ENCODE data around the gene PCP4L1.
"Not testable (repeated sequence)": the region's sequence is repeated elsewhere in the genome, so short reads cannot be mapped to it uniquely, and the experiment has no call there.

Gene PCP4L1

GRCh38 chr1:161235957-161236775 is 22.4 kb upstream of the PCP4L1 start:
- DNase-seq, result no peak
- no peaks in the 10 kb centered on the region for H3K36me3 ChIP-seq (replicated peaks)
- in situ Hi-C loops (cut with HindIII; ENCODE audit: low pct_ligation_motif_present, low sequenced_read_pairs), result no loop called here
- no peak overlapping the region for H3K27ac ChIP-seq
- H3K27me3 ChIP-seq (replicated peaks), result no peaks in the 10 kb centered on the region
- H3K4me3 ChIP-seq (ENCODE audit: low read depth, low read length), result no peak overlapping the region
- TF ChIP-seq CTCF (IDR thresholded peaks at IDR 0.05; ENCODE audit: low read depth, low read length, missing control alignments), result no peak

GRCh38 chr1:161238039-161238473 is 20.5 kb upstream of the PCP4L1 start, which contains the start of gene NR1I3:
TSS of gene NR1I3 (minus strand) at chr1:161238203. CDS start at chr1:161236565, 1,638 bp downstream.
- H3K27ac ChIP-seq, result no peak within 1 kb of the TSS
- DNase-seq, result no peak
- no peak for TF ChIP-seq CTCF (IDR thresholded peaks at IDR 0.05; ENCODE audit: low read depth, low read length, missing control alignments)

GRCh38 chr1:161241682-161242081 is 16.9 kb upstream of the PCP4L1 start:
- no peak overlapping the region for H3K27ac ChIP-seq
- H3K36me3 ChIP-seq (replicated peaks), result no peaks in the 10 kb centered on the region
- DNase-seq, result no peak
- H3K4me3 ChIP-seq (ENCODE audit: low read depth, low read length), result no peak overlapping the region
- no peaks in the 10 kb centered on the region for H3K27me3 ChIP-seq (replicated peaks)
- no peak for TF ChIP-seq CTCF (IDR thresholded peaks at IDR 0.05; ENCODE audit: low read depth, low read length, missing control alignments)
- in situ Hi-C loops (cut with HindIII; ENCODE audit: low pct_ligation_motif_present, low sequenced_read_pairs), result no loop called here

More at GRCh38 chr1:161238039-161238473, 20.5 kb upstream of the PCP4L1 start, which contains the start of gene NR1I3:
- Histone ChIP-seq H3K4me3 (ENCODE audit: low read depth, low read length) (no peak within 1 kb of the TSS), H3K36me3 (replicated peaks) (no peaks in the 10 kb centered on the region), H3K27me3 (replicated peaks) (no peaks in the 10 kb centered on the region)
- in situ Hi-C loops (cut with HindIII; ENCODE audit: low pct_ligation_motif_present, low sequenced_read_pairs), result no loop called here

GRCh38 chr1:161242313-161242712 is 16.2 kb upstream of the PCP4L1 start:
- DNase-seq, result no peak
- H3K4me3 ChIP-seq (ENCODE audit: low read depth, low read length), result no peak overlapping the region
- H3K27ac ChIP-seq, result no peak overlapping the region
- H3K36me3 ChIP-seq (replicated peaks), result no peaks in the 10 kb centered on the region
- in situ Hi-C loops (cut with HindIII; ENCODE audit: low pct_ligation_motif_present, low sequenced_read_pairs), result no loop called here
- H3K27me3 ChIP-seq (replicated peaks), result no peaks in the 10 kb centered on the region
- TF ChIP-seq CTCF (IDR thresholded peaks at IDR 0.05; ENCODE audit: low read depth, low read length, missing control alignments), result no peak

DNA sequence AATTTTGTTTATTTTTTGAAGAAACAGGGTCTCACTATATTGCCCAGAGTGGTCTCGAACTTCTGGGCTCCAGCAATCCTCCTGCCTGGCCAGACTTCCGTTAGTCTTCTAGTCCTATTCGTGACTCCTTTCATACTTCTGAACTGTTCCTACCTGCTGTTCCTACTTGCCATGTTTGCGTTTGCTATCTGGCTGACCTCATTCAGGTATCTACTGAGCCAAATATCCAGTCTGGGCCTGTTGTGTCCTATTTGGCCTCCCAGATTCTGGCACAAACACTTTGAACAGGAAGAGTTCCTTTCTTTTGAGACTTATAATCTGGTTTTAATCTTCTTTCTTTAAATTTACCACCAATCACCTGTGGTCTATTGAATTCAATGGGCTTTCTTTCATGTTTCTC is 13.7 kb upstream of the PCP4L1 start:
- TF ChIP-seq CTCF (IDR thresholded peaks at IDR 0.05; ENCODE audit: low read depth, low read length, missing control alignments), result no peak
- in situ Hi-C loops (cut with HindIII; ENCODE audit: low pct_ligation_motif_present, low sequenced_read_pairs), result no loop called here
- no peak overlapping the region for H3K27ac ChIP-seq
- no peaks in the 10 kb centered on the region for H3K36me3 ChIP-seq (replicated peaks)
- no peak overlapping the region for H3K4me3 ChIP-seq (ENCODE audit: low read depth, low read length)
- no peaks in the 10 kb centered on the region for H3K27me3 ChIP-seq (replicated peaks)
- DNase-seq, result no peak

DNA sequence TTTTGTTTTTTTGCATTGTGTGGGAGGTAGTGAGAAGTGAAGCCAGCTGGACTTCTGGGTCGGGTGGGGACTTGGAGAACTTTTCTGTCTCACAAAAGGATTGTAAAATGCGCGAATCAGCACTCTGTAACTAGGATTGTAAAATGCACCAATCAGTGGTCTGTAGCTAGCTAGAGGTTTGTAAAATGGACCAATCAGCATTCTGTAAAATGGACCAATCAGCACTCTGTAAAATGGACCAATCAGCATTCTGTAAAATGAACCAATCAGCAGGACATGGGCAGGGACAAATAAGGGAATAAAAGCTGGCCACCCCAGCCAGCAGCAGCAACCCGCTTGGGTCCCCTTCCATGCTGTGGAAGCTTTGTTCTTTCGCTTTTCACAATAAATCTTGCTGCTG is 8.4 kb upstream of the PCP4L1 start:
- DNase-seq; in situ Hi-C loops (cut with HindIII; ENCODE audit: low pct_ligation_motif_present, low sequenced_read_pairs); H3K4me3 ChIP-seq (ENCODE audit: low read depth, low read length); H3K36me3 ChIP-seq (replicated peaks); H3K27me3 ChIP-seq (replicated peaks); H3K27ac ChIP-seq: not testable (repeated sequence)

Data from brain microvascular endothelial cell (primary cell).